NCI-H1417 (cell line): ENCODE measurements around the gene SEPTIN10.
A peak's percentile ranks its signal among the peaks of the same experiment; 100 is the strongest.
"Not testable (repeated sequence)": the region's sequence is repeated elsewhere in the genome, so short reads cannot be mapped to it uniquely, and the experiment has no call there.

Experiments used
- DNase-seq, 3 experiments: peaks; one replicate each; lab custom pipeline; 2025; lab: John Stamatoyannopoulos, UW

The SEPTIN10 gene

DNA sequence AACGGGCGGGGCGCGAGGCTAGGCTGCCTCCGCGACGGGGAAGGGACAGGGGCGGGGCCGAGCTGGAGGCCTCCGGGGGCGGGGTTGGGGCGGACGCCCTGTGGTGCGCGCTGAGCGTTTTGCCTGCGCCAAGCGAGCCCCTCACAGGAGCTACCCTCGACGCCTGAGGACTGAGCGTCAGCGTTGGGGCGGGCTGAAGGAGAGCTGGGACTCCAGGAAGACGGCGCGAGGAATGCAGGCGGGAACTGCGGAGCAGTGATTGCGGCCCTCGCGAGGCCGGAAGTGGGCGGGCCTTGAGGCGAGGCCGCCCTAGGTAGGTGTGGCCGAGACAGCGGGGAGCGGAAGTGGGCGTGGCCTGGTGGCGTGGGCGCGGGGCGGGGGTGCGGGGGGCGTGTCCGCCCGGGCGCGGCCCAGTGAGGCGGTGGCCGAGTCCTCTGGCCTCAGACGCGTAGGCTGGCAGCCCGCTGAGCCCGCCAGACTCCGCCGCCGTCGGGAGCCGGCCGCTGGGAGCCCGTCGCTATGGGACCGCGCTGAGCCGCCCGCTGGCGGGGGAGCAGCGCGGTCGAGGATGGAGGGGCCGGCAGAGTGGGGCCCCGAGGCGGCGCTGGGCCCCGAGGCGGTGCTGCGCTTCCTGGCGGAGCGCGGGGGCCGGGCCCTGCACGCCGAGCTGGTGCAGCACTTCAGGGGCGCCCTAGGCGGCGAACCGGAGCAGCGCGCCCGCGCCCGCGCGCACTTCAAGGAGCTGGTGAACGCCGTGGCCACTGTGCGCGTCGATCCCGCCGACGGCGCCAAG, at the start of gene SEPTIN10, which contains the start of gene SOWAHC:
TSS of gene SEPTIN10 (minus strand) at position 45 of the 793 bp plus-strand sequence. CDS start 139 bp downstream, outside the sequence.
TSS of gene SOWAHC (plus strand) at position 443 of the 793 bp plus-strand sequence. CDS start at position 569, 126 bp downstream.
- DNase-seq = peak; percentile 90 to 99 (median 97)

DNA sequence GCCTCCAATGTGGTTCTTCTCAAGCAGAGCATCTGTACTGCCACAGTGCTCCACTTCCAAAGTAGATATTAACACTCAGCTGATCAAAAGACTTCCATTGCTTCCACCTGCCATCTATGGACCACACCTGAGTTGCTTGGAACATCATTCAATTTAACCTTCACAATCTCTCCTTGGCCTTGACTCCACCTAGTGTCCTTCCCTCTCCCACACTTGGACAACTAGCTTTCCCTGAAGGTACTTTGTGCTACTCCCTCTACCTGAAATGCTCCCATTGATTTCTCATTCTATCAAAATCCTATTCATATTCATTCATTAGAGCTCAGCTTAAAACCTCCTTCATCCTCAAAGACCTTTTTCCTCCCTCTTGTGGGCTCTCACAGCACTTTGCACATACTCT, 49.1 kb upstream of the SEPTIN10 start:
- DNase-seq = peak in 2 of 3 experiments; percentile 15 to 18

DNA sequence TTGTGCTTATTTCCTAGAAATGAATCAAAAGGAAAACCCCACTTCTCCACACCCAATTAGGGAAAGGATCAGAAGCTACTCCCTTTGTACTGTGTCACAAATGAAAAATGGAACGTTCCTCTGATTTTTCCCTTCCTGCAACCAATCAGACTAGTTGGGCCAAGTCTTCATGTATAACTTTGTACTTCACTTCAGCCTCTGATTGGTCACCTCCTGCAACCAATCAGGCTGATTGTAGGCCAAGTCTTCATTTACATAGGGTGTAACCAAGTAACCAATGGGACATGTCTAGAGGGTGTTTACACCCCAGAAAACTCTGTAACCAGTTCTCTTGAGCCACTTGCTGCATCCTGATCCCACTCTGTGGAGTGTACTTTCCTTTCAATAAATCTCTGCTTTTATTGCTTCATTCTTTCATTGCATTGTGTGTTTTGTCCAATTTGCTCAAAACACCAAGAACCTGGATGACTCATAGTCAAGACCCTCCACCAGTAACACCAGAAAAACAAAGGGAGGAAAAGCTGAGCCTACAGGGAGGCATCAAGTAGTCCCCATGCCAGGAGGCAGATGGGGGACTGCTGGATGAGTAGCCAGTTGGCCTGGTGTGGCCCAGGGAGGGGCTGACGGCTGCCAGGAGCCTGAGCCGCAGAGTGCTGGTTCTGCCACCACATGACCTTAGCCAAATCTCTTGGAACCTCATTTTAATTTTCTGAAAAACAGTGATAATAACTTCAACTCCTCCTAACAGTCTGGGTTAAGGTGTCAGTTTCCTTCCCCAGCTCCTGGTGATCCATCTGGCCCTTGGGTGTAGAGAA, 46.5 kb upstream of the SEPTIN10 start:
- DNase-seq = no peak

GRCh38 chr2:109659396-109660045, 45.8 kb upstream of the SEPTIN10 start:
- DNase-seq = no peak

DNA sequence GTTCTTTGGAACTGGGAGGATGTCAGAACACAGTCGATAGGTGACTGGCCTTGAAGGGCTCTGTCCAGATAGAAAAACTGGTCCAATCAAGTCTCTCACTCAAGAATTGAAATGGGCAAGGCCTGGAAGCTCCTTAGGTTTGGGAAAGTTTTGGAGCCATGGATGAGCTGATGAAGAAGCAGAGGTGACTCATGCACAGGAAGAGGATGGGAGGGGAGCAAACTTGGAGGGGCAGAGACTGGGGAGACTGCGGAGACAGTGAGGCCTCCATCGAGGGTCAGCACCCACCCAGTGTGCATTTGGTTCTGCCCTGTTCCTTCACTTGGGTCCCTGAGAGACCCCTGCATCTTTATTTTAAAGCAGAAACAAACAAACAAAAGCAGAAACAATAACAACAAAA, 41.5 kb upstream of the SEPTIN10 start:
- DNase-seq = no peak

DNA sequence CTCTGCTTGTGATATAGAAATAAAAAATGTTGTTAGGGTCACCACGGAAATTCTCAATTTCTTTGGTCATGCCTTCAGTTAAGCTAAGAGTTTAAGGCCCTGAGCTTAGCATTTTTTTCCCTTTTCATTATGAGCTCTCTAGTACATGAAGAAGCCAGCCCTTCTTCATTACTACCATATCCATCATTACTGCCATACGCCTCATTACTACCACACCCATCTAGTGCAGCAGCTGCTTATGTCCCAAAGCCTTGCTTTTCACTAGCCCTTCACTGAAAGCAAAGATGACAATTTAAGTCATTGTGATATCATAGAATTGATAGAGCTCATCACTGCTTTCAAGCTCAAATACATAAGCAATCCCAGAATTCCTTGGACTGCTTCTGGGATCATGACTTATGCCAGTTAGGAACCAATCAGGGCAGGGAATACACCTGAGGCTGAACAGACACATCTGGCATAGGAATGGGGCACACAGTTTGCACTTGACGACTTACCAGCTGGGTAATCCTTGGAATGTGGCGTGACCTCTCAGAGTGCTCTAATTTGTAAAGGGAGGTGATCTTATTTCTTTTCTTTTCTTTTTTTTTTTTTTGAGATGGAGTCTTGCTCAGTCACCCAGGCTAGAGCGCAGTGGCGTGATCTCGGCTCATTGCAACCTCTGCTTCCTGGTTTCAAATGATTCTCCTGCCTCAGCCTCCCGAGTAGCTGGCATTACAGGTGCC, 40.7 kb upstream of the SEPTIN10 start:
- DNase-seq = no peak

GRCh38 chr2:109649736-109650695, 36.2 kb upstream of the SEPTIN10 start:
- DNase-seq = no peak

- no peak for DNase-seq
Measured at GRCh38 chr2:109648041-109648527, 34.3 kb upstream of the SEPTIN10 start.

DNA sequence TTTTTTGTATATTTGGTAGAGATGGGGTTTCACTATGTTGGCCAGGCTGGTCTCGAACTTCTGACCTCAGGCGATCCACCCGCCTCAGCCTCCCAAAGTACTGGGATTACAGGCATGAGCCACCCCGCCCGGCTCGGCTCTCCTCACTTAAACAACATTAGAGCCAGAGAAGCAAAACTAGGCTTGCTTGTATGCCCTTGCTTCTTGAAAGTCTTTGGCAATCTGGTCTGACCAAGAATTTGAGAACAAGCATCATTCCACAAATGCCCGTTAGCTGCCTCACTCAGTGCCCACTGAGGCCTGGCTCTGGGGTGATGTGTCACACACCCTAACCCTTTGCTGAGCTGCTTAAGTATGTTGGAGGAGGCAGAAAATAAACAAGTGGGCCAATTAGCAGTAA, 33.9 kb upstream of the SEPTIN10 start:
- DNase-seq = no peak

GRCh38 chr2:109646961-109647360, 33.2 kb upstream of the SEPTIN10 start:
- no peak for DNase-seq

- DNase-seq = no peak
Measured at GRCh38 chr2:109645412-109646184, 31.8 kb upstream of the SEPTIN10 start.

- DNase-seq = peak in 2 of 3 experiments; percentile 50 to 76
Measured at GRCh38 chr2:109644571-109645275, 31.0 kb upstream of the SEPTIN10 start.

DNA sequence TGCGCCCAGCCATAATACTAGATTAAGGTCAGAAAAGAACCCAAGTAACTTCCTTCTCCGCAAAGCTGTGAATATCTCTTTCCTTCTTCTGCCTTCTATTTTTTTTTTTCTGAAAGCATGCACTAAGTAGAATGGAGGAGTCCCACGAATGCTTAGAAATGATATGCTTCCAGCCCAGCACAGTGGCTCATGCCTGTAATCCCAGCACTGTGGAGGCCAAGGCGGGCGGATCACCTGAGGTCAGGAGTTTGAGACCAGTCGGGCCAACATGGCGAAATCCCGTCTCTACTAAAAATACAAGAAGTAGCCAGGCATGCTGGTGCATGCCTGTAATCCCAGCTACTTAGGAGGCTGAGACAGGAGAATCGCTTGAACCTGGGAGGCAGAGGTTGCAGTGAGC, 26.2 kb upstream of the SEPTIN10 start:
- not testable (repeated sequence) for DNase-seq

- peak in 1 of 3 experiments; percentile 3 for DNase-seq
Measured at GRCh38 chr2:109638795-109639194, 25.0 kb upstream of the SEPTIN10 start.

DNA sequence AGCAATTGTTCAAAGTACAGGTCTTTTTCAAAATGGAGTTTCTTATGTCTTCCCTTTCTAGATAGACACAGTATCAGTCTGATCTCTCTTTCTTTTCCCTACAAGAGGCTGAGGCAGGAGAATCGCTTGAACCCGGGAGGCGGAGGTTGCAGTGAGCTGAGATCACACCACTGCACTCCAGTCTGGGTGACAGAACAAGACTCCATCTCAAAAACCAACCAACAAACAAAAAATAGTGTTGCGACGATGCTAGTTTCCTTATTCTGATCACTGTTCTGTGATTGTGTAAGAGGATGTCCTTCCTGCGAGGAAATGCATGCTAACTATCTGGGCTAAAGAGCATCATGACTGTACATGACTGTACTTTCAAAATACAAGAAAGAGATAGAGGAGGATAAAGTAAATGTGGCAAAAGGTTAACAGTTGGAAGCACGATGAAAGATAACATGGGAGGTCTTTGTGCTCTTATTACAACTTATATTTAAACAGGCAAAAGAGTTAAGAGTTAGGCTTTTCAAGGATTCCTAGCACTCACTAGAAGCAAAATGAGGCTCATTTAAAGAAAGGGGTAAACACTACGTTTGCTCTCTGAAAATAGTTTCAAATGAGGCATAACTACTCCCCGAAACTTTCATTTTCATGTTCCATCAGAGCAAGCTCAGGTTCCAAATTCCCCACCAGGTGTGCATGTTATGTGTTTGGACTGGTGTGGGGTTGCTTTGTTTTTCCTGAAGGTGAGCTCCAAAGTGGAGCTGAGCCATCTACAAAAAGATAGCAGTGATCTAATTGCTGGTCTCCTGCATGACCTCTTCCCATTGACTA, 24.2 kb upstream of the SEPTIN10 start:
- no peak for DNase-seq

GRCh38 chr2:109636317-109636716, 22.6 kb upstream of the SEPTIN10 start:
- no peak for DNase-seq

DNA sequence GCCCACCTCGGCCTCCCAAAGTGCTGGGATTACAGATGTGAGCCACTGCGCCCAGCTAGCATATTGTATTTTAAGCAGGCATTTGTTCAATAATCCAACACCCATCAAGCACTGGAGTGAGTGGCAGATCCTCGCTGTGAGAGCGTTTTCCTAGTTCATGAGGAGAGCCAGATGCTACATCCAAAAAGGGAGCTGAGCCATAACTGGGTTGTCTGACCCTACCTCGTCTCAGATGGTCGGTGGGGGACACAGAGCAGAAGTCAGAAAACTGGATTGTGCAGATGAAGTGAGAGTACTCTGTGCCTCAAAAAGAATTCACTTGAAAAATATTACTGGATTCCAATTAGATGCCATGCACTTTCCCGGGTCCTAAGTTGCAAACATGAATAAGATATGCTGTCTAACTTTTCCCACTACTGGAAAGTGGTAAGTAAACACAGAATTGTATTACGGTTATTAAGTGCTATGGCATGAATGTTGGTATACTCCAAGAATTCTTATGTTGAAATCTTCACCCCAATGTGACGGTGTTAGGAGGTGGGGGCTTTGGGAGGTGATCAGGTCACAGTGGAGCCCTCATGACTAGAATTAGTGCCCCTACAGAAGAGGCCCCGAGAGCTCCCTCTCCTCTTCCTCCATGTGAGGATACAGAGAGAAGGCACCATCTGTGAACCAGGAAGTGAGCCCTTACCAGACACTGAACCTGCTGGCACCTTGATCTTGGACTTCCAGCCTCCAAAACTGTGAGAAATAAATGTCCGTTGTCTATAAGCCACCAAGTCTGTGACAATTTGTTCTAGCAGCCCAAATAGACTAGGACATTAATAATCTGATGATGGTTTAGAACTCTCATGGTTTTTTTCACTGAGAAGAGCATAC, 21.9 kb upstream of the SEPTIN10 start:
- no peak for DNase-seq
